GM19023 (cell line): ENCODE results near the gene NMNAT3.

Experiments
- ATAC-seq: cut with Tn5 transposase; IDR thresholded peaks from one replicate; pipeline ENCODE4 v1.9.1; 2021; ENCODE audit warnings: mild to moderate bottlenecking, moderate library complexity; ENCODE audit not compliant: unreplicated experiment

Gene NMNAT3

DNA sequence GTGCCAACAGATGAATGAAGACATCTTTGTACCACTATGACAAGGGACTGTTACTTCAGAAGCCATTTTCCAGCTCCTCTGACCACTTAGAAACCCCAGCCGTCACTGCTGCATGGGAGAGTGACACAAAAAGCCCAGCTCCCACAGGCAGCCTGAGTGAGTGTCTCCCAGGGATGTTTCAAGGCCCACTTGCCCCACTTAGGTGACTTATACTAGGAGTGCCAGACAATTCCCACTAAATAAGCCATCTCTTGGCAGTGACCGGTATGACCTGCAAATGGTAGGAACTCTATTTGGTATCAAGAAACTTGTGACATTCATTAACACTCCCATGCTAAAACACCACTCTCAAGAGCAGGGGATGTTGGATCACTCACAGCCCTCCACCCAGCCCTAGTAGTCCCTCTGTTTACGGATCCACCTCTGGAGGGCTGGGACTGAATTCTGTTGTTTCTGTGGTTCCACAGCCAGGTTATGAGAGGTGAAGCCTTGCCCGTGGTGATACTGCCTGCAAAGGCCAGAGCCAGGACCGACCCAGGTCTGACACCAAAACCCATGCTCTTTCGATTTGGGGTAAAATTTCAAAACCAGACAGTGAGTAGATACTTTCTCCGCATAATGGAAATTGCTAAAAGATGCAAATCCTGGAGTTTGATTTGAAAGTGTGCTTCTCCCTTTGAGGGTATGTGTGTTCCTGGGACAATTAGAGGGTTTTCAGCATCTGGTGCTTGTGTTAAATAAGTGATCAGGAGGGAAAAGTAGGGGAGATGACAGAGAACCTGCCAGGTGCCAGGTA, 152.7 kb downstream of the NMNAT3 start:
- ATAC-seq = no peak

DNA sequence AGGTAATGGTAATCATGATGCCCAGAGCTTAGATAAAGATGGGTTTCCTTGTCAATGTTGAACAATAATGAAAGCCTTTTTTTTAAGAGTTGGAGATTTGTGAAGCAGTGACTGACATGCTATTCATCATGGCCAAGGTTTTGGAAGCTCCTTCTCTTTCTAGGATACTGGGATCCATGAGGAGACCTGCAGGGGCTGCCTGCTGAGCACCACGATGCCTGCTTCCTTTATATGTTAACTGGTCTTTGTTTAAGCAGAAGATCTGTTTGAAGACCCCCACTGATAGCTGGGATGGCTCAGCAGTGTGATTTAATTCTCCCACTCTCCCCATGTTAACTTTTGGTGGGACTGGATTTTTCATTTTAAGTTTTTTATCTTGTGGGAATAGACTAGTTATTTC, 154.1 kb downstream of the NMNAT3 start:
- no peak for ATAC-seq

DNA sequence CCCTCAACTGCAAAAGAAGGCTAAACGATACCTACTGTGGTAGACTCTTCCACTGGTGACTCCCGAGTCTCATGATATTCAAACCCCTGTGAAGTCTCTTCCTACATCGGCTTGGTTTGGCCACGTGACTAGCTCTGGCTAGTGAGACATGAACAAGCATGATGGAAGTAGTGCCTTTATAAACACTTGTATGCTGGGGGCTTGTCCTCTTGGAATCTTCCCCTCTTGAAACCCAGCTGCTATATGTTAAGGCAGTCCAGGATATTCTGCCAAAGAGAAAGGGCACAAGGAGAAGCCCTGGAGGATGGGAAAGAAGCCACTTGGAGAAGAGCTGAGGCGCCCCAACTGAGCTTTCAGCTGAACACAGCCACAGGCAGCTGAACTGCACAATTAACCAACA, 154.6 kb downstream of the NMNAT3 start:
- ATAC-seq = no peak

DNA sequence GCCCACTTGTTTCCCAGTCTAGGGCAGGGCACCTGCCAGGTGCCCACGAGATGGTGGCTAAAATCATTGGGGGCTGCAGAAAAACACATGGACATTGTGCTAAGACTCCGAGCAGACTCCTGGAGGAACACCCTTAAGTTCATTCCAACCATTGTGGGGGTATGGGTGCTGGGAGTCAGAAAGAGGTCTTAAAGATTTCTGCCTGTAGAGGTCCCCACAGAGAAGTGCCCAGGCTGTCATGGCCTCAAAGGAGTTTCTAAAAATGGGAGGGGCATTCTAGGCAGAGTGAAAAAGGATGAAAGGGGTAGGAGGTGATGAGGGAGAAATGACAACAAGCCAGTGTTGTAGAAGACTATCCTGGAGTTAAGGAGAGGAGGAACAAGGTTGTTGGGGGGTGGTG, 155.4 kb downstream of the NMNAT3 start:
- no peak for ATAC-seq

DNA sequence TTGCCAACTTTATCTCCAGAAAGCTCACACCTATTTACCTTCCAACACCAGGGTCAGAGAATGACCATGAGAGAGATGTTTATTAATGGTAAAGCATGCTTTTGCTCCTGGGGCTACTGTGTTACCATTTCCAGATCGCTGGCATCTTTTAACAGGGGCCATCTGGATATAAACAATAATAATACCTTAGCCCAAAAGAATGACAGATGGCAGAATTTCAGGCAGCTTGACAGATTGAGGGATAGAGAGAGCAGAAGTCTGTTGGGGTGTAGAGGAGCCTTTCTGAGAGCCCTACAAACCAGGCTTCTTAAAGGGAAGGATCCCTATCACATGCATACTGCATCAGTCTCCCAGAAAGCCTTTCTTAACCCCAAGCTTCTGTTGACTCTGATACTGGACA, 156.0 kb downstream of the NMNAT3 start:
- ATAC-seq = no peak

DNA sequence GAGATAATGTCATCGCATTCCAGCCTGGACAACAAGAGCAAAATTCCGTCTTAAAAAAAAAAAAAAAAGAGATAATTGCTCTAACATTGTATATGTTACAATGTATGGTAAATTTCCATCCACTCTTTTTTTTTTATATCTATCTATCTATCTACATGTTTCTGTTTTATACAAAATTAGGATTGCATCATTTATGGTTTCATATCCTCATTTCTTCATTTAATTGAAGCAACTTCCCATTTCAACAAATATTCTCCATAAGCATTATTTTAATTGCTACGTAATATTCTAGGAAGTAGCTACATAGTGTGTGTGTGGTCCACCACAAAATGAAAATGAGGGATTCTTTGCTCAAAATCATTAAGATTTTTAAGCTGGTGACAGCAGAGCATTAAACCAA, 156.6 kb downstream of the NMNAT3 start:
- ATAC-seq = no peak

DNA sequence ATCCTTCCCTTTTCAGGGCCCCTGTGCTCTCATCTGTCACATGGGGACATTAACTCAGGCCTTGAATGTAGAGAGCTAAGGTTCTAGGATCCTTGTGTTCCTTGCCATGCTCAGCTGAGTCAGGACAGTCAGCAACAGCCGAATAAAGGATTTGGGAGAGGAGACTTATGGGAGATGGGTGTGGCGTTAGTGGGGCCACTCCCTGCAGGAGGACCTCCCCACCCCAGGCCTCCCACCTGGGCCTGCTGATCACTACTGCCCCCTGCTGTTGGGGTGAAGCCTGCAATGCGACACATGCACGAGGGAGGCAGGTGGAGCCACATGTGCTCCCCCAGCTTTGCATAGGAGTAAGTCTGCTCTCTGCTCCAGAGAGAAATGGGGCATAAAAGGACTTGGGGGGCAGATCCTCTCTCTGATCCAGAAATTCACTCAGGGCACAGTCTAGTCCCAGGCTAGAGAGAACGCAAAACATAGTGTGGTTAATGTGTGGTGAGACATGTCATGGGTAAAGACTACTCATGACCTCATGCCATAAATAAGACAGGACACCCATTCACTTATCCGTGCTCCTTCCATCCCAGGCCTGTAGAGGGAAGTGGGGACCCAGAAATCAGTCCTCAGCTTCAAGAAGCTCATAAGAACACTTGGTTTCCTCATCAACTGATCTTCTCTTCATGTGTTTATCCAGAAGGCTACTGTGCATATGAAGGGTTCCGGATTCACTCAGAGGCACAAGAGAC, 157.6 kb downstream of the NMNAT3 start:
- ATAC-seq = no peak

DNA sequence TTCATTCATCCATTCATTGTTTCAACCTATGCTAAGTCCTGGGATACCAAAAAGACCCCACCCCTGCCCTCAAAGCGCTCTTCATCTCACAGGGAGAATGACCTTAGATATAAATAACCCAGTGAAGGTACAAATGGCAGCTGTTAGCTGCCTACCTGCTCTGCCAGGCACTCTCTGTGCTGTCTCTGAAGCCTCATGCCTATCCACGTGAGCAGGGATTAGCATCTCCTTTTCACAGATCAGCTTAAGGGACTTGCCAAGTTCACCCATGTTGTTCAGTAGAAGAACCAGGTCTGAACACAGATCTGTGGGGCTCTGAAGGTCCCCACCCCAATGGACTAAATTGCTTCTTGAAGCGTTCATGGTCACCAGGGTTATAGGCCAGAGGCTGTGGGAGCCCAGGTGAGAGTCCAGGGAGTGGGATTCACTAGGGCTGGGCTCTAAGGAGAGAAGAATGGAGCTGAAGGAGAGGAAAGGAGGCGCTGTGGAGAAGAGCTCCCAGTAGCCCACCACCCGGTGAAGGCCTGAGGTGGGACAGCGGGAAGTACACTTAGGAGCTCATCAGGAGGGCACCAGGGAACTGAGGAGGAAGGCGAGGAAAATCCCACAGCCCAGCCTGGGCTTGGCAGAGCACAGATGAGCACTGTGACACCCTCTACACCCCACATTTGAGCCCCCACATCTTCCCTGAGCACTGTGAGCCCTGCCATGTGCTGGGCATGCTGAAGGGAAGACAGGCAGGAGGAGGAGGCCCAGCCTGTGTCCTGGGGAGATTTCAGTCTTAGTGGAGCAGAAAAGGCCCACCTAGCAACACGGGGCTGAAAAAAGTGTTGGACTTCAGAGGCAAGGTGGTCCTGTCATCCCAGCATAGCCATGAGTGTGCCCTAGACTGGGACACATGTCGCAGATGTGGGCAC, 158.6 kb downstream of the NMNAT3 start:
- ATAC-seq = no peak

DNA sequence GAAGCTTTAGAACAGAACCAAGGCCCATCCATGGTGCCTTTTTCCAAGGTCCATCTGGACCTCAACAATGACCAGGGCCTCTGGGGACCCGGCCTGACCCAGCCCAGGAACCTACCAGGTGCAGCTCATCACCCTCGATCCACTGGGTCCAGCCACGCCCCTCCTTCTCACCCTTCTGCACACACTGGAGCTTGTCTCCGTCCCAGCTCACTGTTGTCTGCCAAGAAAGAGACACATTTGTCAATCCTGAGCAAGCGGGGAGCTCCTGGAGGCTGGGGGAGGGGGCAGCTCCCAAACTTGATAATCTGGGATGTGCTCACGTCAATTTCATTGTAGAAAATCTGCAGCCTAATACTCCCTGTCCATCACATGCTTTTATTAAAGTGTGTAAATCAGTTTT, 159.5 kb downstream of the NMNAT3 start:
- no peak for ATAC-seq

DNA sequence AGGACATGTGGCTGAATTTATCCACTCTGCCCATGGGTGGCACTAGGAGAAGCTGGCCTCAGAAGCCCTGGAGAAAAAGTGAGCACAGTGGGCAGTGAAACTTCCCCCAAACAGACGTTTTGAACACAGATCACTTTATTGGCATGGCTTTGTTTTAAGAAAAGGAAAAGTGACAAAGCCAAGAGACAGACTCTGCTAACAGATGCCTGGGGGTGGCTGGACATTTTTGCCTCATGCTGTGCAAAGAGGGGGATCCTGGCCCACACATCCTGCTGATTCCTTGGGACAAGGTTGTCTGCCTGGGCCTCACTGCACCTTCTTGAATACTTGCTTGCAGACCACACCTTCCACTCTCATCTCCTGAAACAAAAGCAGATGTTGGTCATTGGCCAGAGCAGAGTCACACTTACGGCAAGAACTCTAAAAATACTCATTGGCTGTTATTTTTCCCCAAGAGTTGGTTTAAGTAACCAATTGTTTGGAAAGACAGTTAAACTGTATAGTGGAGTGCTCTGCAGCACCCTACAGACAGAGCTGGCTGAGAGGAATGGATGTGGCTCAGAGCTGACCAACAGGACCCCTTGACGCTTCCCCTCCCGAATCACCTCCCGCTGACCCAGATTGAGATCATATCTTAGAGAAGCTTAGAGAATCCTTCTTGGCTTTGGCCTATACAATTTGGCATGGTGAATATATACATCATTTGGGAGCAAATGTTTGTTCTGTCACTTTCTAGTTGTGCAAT, 160.3 kb downstream of the NMNAT3 start:
- ATAC-seq = no peak

DNA sequence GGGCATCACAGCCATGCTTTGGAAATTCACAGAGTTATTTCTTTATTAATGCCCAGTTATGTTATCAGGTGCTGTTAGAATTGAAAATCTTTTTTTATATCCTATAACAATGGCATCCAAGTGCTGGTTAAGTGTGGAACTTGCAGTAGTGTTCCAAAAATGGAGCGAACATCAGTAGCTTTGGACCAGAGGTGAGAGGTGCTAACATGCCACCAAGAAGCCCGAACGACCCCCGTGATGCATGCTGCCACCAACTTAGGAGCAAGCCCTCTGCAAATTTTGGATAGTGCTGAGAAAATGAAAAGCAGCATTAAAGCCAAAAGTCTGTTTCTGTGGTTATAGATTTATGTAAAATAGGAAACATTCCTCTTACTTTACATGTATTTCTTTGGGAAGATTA, 163.0 kb downstream of the NMNAT3 start:
- ATAC-seq = no peak
